CD14-positive monocyte (primary cell): Measurements from ENCODE around the gene ZBTB17. TPM values are rescaled to one million over a fixed set of nuclear protein-coding genes. Genes with fewer than 3 reads are reported as not detected.
A peak's percentile ranks its signal among the peaks of the same experiment; 100 is the strongest.

Experiments used
- DNase-seq, 3 donors: peaks; one replicate each; pipeline ENCODE4 v3.0.0-alpha.2; 2011 to 2022
- H2AFZ ChIP-seq: 2 replicates; pipeline ENCODE4 v1.6.0; 2012; ENCODE audit warnings: mild to moderate bottlenecking, low read depth, low read length, inconsistent platforms; ENCODE audit not compliant: insufficient read depth, poor library complexity, severe bottlenecking
- H3K27ac ChIP-seq, 2 donors: 1 replicate in 1 of 2; 2 replicates in 1 of 2; pipeline ENCODE4 v1.5.1; 2012 to 2013; ENCODE audit warnings: low read length in 2 of 2, control low read depth in 1 of 2, inconsistent platforms in 1 of 2, low read depth in 1 of 2, mild to moderate bottlenecking in 1 of 2
- H3K27me3 ChIP-seq, 2 donors: one replicate each; pipeline versions ENCODE4 v1.6.0 to v1.6.1; 2011 to 2013; ENCODE audit warnings: low read length in 2 of 2; ENCODE audit not compliant: control insufficient read depth in 2 of 2, insufficient read depth in 2 of 2
- H3K36me3 ChIP-seq, 2 donors: replicated peaks in 1 of 2; 1 replicate in 1 of 2; 2 replicates in 1 of 2; pipeline versions ENCODE4 v1.5.1 to v1.6.1; 2012 to 2013; ENCODE audit warnings: low read length in 2 of 2, control low read depth in 1 of 2, inconsistent platforms in 1 of 2, mild to moderate bottlenecking in 1 of 2; ENCODE audit not compliant: insufficient read depth in 2 of 2, control insufficient read depth in 1 of 2
- H3K4me1 ChIP-seq, 2 donors: 1 replicate in 1 of 2; 2 replicates in 1 of 2; pipeline versions ENCODE4 v1.5.1 to v1.6.1; 2012 to 2013; ENCODE audit warnings: low read length in 2 of 2, control low read depth in 1 of 2, inconsistent platforms in 1 of 2, mild to moderate bottlenecking in 1 of 2, moderate library complexity in 1 of 2; ENCODE audit not compliant: insufficient read depth in 2 of 2, control insufficient read depth in 1 of 2
- H3K4me2 ChIP-seq: replicated peaks from 2 replicates; pipeline ENCODE3; 2012; ENCODE audit warnings: low read length, moderate library complexity, mild to moderate bottlenecking; ENCODE audit not compliant: poor library complexity, severe bottlenecking; ENCODE audit errors: extremely low read depth
- H3K4me3 ChIP-seq, 3 experiments: fragments of 200-600 bp in 1 of 3; sonication (generic) in 1 of 3; replicated peaks in 1 of 3; 1 replicate in 2 of 3; 2 replicates in 1 of 3; pipeline ENCODE4 v1.5.1; 2011 to 2013; ENCODE audit warnings: low read length in 3 of 3, mild to moderate bottlenecking in 3 of 3, control low read depth in 2 of 3, low read depth in 2 of 3, inconsistent platforms in 1 of 3, moderate library complexity in 1 of 3
- H3K79me2 ChIP-seq: 2 replicates; pipeline ENCODE4 v1.6.0; 2012; ENCODE audit warnings: mild to moderate bottlenecking, control low read depth, inconsistent platforms, low read length, moderate library complexity; ENCODE audit not compliant: insufficient read depth
- H3K9ac ChIP-seq: 2 replicates; pipeline ENCODE4 v1.6.0; 2017; ENCODE audit warnings: low read length, mild to moderate bottlenecking; ENCODE audit not compliant: insufficient read depth, poor library complexity, severe bottlenecking
- H3K9me3 ChIP-seq, 2 donors: replicated peaks in 1 of 2; 1 replicate in 1 of 2; 2 replicates in 1 of 2; pipeline versions ENCODE4 v1.5.1 to v1.6.1; 2012 to 2013; ENCODE audit warnings: low read length in 2 of 2, control low read depth in 1 of 2; ENCODE audit not compliant: control insufficient read depth in 1 of 2, insufficient read depth in 1 of 2
- H4K20me1 ChIP-seq: 2 replicates; pipeline ENCODE4 v1.6.0; 2012; ENCODE audit warnings: mild to moderate bottlenecking, low read length, control low read depth, moderate library complexity; ENCODE audit not compliant: insufficient read depth
- H3K27ac Mint-ChIP-seq, 7 donors: one replicate each; pipeline ENCODE4 v1.8.0; 2020; ENCODE audit warnings: mild to moderate bottlenecking in 7 of 7, mixed read lengths in 7 of 7, moderate library complexity in 6 of 7, inconsistent platforms in 2 of 7
- H3K27me3 Mint-ChIP-seq, 3 donors: one replicate each; pipeline ENCODE4 v1.8.0; 2021 to 2022; ENCODE audit warnings: low read depth in 3 of 3, mild to moderate bottlenecking in 3 of 3, mixed read lengths in 3 of 3, moderate library complexity in 3 of 3, inconsistent platforms in 1 of 3
- H3K36me3 Mint-ChIP-seq, 2 donors: one replicate each; pipeline ENCODE4 v1.8.0; 2020; ENCODE audit warnings: mixed read lengths in 2 of 2, inconsistent platforms in 1 of 2, mild to moderate bottlenecking in 1 of 2
- H3K4me1 Mint-ChIP-seq: one replicate; pipeline ENCODE4 v1.8.0; 2020; ENCODE audit warnings: mild to moderate bottlenecking, mixed read lengths
- H3K4me3 Mint-ChIP-seq, 2 donors: one replicate each; pipeline ENCODE4 v1.8.0; 2020; ENCODE audit warnings: mild to moderate bottlenecking in 2 of 2, mixed read lengths in 2 of 2, moderate library complexity in 1 of 2
- H3K9me3 Mint-ChIP-seq, 7 donors: one replicate each; pipeline ENCODE4 v1.8.0; 2020 to 2022; ENCODE audit warnings: mixed read lengths in 7 of 7, mild to moderate bottlenecking in 6 of 7, moderate library complexity in 6 of 7, inconsistent platforms in 2 of 7
- CTCF ChIP-seq: fragments of 200-600 bp; IDR thresholded peaks from one replicate; pipeline ENCODE4 v1.8.0; 2022; ENCODE audit warnings: antibody characterized with exemption, mild to moderate bottlenecking
- WGBS: methylation state at CpG from one replicate; pipeline ENCODE4 v1.1.5; 2013; ENCODE audit warnings: missing lambda C conversion rate; ENCODE audit not compliant: insufficient coverage; 5-methylcytosine and 5-hydroxymethylcytosine counted together
- intact Hi-C, 2 donors: fragments of 100-400 bp; cut with micrococcal nuclease; formaldehyde crosslinking; loops; one replicate each; pipeline versions ENCODE4 v1.15.0 to v1.15.1; 2023
- polyA plus RNA-seq, 3 donors: library from polyadenylated mRNA; depleted of rRNA in 1 of 3; unstranded in 2 of 3; stranded (reverse) in 1 of 3; fragments of 300-500 nt in 2 of 3; fragments of >200 nt in 1 of 3; fragmentation: Illumina TruSeq in 2 of 3; gene quantifications; 1 replicate in 2 of 3; 2 replicates in 1 of 3; pipeline ENCODE4 v1.2.3, GENCODE V29; 2012 to 2021

ZBTB17 gene
- polyA plus RNA-seq, 3 donors, result 2.8 to 93.3 (median 7.6) TPM

GRCh38 chr1:15991427-15992186 is 15.7 kb upstream of the ZBTB17 start:
- Mint-ChIP-seq H3K36me3 (no peaks in the 10 kb centered on the region), H3K9me3 (peaks cover 0 to 2% (median 0%) of the 10 kb centered on the region in 7 donors), H3K27me3 (peaks cover 0 to 4% (median 1%) of the 10 kb centered on the region in 3 donors), H3K27ac (peak overlapping the region in 1 of 7 donors; percentile 30), H3K4me1 (no peaks in the 10 kb centered on the region), H3K4me3 (no peak overlapping the region)
- Histone ChIP-seq H3K27ac (no peak overlapping the region), H3K4me3 (no peak overlapping the region), H3K79me2 (no peaks in the 10 kb centered on the region), H3K4me1 (no peaks in the 10 kb centered on the region), H2AFZ (no peak overlapping the region), H3K36me3 (no peaks in the 10 kb centered on the region), H3K9me3 (no peaks in the 10 kb centered on the region), H4K20me1 (no peaks in the 10 kb centered on the region), H3K4me2 (no peak overlapping the region), H3K27me3 (no peaks in the 10 kb centered on the region), H3K9ac (no peak overlapping the region)
- no peak for TF ChIP-seq CTCF
- WGBS, result 93% methylated on average over 5 of the region's 11 CpGs
- DNase-seq, result no peak
- intact Hi-C loops, result loop anchor here (5.0 kb wide), 3 partner anchors 49 to 189 kb away; no protein-coding TSS in a partner anchor

- no peak overlapping the region for H3K27ac Mint-ChIP-seq
- intact Hi-C loops, result loop anchor here (5.0 kb wide), 3 partner anchors 47 to 187 kb away; no protein-coding TSS in a partner anchor
- no peak for DNase-seq
These were observed 13.9 kb upstream of the ZBTB17 start for GRCh38 chr1:15989776-15990175.

More at GRCh38 chr1:15989776-15990175, 13.9 kb upstream of the ZBTB17 start:
- Histone ChIP-seq H2AFZ (no peak overlapping the region), H4K20me1 (no peaks in the 10 kb centered on the region), H3K27ac (no peak overlapping the region), H3K9me3 (no peaks in the 10 kb centered on the region), H3K27me3 (no peaks in the 10 kb centered on the region), H3K9ac (no peak overlapping the region), H3K4me1 (peaks cover 7 to 8% of the 10 kb centered on the region in 2 donors), H3K4me3 (no peak overlapping the region), H3K79me2 (no peaks in the 10 kb centered on the region), H3K4me2 (no peak overlapping the region), H3K36me3 (no peaks in the 10 kb centered on the region)
- peaks cover 10% of the 10 kb centered on the region for H3K4me1 Mint-ChIP-seq
- H3K27me3 Mint-ChIP-seq, result peaks cover 0 to 4% (median 2%) of the 10 kb centered on the region in 3 donors
- no peaks in the 10 kb centered on the region for H3K36me3 Mint-ChIP-seq
- 81% methylated on average over 8 of the region's 9 CpGs for WGBS
- no peak for TF ChIP-seq CTCF
- H3K9me3 Mint-ChIP-seq, result peaks cover 0 to 2% (median 0%) of the 10 kb centered on the region in 7 donors
- H3K4me3 Mint-ChIP-seq, result no peak overlapping the region
